GM21529 (cell line): ENCODE results near the gene RNGTT.
"Not testable (repeated sequence)": the region's sequence is repeated elsewhere in the genome, so short reads cannot be mapped to it uniquely, and the experiment has no call there.

Source experiments
- ATAC-seq: cut with Tn5 transposase; IDR thresholded peaks from one replicate; pipeline ENCODE4 v1.9.1; 2021; ENCODE audit not compliant: unreplicated experiment

RNGTT gene

GRCh38 chr6:88972504-88973423, 9.3 kb upstream of the RNGTT start:
- ATAC-seq, result no peak

GRCh38 chr6:88970301-88970700, 6.9 kb upstream of the RNGTT start:
- ATAC-seq, result no peak

GRCh38 chr6:88969255-88969654, 5.8 kb upstream of the RNGTT start:
- ATAC-seq, result not testable (repeated sequence)

- no peak for ATAC-seq
These were observed 4.5 kb upstream of the RNGTT start for GRCh38 chr6:88967891-88968290.

- ATAC-seq, result no peak
These were observed 2.3 kb upstream of the RNGTT start for GRCh38 chr6:88965691-88966090.

GRCh38 chr6:88964509-88964908, 1.1 kb upstream of the RNGTT start:
- ATAC-seq, result no peak

- no peak for ATAC-seq
These were observed 4.6 kb downstream of the RNGTT start for GRCh38 chr6:88958842-88959241.

- ATAC-seq, result no peak
These were observed 9.7 kb downstream of the RNGTT start for GRCh38 chr6:88953550-88954386.

- no peak for ATAC-seq
These were observed 11.2 kb downstream of the RNGTT start for GRCh38 chr6:88952065-88952704.

GRCh38 chr6:88945415-88946008, 17.9 kb downstream of the RNGTT start:
- no peak for ATAC-seq

- ATAC-seq, result no peak
These were observed 29.9 kb downstream of the RNGTT start for GRCh38 chr6:88933521-88933920.

GRCh38 chr6:88932019-88932418, 31.4 kb downstream of the RNGTT start:
- not testable (repeated sequence) for ATAC-seq

- no peak for ATAC-seq
These were observed 40.5 kb downstream of the RNGTT start for GRCh38 chr6:88922775-88923548.

- ATAC-seq, result no peak
These were observed 41.7 kb downstream of the RNGTT start for GRCh38 chr6:88921734-88922133.

- no peak for ATAC-seq
These were observed 42.4 kb downstream of the RNGTT start for GRCh38 chr6:88920774-88921733.

- no peak for ATAC-seq
These were observed 43.3 kb downstream of the RNGTT start for GRCh38 chr6:88920088-88920487.

GRCh38 chr6:88919032-88919431, 44.4 kb downstream of the RNGTT start:
- ATAC-seq, result no peak

GRCh38 chr6:88916615-88917208, 46.7 kb downstream of the RNGTT start:
- no peak for ATAC-seq
